GM12872 (cell line): Measurements from ENCODE around the gene KRT79.

Experiments used
- CTCF ChIP-seq: IDR thresholded peaks from 3 replicates; pipeline ENCODE4 v1.5.1; 2011; ENCODE audit warnings: low read depth, mild to moderate bottlenecking, low read length, moderate library complexity; ENCODE audit not compliant: insufficient read depth

KRT79 gene

GRCh38 chr12:52817699-52818238, 16.3 kb downstream of the KRT79 start:
- no peak for TF ChIP-seq CTCF

- no peak for TF ChIP-seq CTCF
Observed at GRCh38 chr12:52817003-52817698, 17.0 kb downstream of the KRT79 start.

GRCh38 chr12:52815676-52816588, 18.2 kb downstream of the KRT79 start:
- no peak for TF ChIP-seq CTCF

GRCh38 chr12:52815161-52815560, 18.9 kb downstream of the KRT79 start:
- no peak for TF ChIP-seq CTCF

GRCh38 chr12:52814710-52815155, 19.4 kb downstream of the KRT79 start:
- no peak for TF ChIP-seq CTCF

GRCh38 chr12:52813885-52814709, 20.0 kb downstream of the KRT79 start, which contains the start of gene KRT4:
Gene KRT4, minus strand, starts transcription at chr12:52814116. Its CDS starts 58 bp downstream, at chr12:52814058.
- TF ChIP-seq CTCF = no peak
